CD14-positive monocyte (primary cell): Measurements from ENCODE around the gene ITGAL. TPM values are rescaled to one million over a fixed set of nuclear protein-coding genes. Genes with fewer than 3 reads are reported as not detected.

Experiments used
- DNase-seq, 3 donors: peaks; one replicate each; pipeline ENCODE4 v3.0.0-alpha.2; 2011 to 2022
- H2AFZ ChIP-seq: 2 replicates; pipeline ENCODE4 v1.6.0; 2012; ENCODE audit warnings: mild to moderate bottlenecking, low read depth, low read length, inconsistent platforms; ENCODE audit not compliant: insufficient read depth, poor library complexity, severe bottlenecking
- H3K27ac ChIP-seq, 2 donors: 1 replicate in 1 of 2; 2 replicates in 1 of 2; pipeline ENCODE4 v1.5.1; 2012 to 2013; ENCODE audit warnings: low read length in 2 of 2, control low read depth in 1 of 2, inconsistent platforms in 1 of 2, low read depth in 1 of 2, mild to moderate bottlenecking in 1 of 2
- H3K27me3 ChIP-seq, 2 donors: one replicate each; pipeline versions ENCODE4 v1.6.0 to v1.6.1; 2011 to 2013; ENCODE audit warnings: low read length in 2 of 2; ENCODE audit not compliant: control insufficient read depth in 2 of 2, insufficient read depth in 2 of 2
- H3K36me3 ChIP-seq, 2 donors: replicated peaks in 1 of 2; 1 replicate in 1 of 2; 2 replicates in 1 of 2; pipeline versions ENCODE4 v1.5.1 to v1.6.1; 2012 to 2013; ENCODE audit warnings: low read length in 2 of 2, control low read depth in 1 of 2, inconsistent platforms in 1 of 2, mild to moderate bottlenecking in 1 of 2; ENCODE audit not compliant: insufficient read depth in 2 of 2, control insufficient read depth in 1 of 2
- H3K4me1 ChIP-seq, 2 donors: 1 replicate in 1 of 2; 2 replicates in 1 of 2; pipeline versions ENCODE4 v1.5.1 to v1.6.1; 2012 to 2013; ENCODE audit warnings: low read length in 2 of 2, control low read depth in 1 of 2, inconsistent platforms in 1 of 2, mild to moderate bottlenecking in 1 of 2, moderate library complexity in 1 of 2; ENCODE audit not compliant: insufficient read depth in 2 of 2, control insufficient read depth in 1 of 2
- H3K4me2 ChIP-seq: replicated peaks from 2 replicates; pipeline ENCODE3; 2012; ENCODE audit warnings: low read length, moderate library complexity, mild to moderate bottlenecking; ENCODE audit not compliant: poor library complexity, severe bottlenecking; ENCODE audit errors: extremely low read depth
- H3K4me3 ChIP-seq, 3 experiments: fragments of 200-600 bp in 1 of 3; sonication (generic) in 1 of 3; replicated peaks in 1 of 3; 1 replicate in 2 of 3; 2 replicates in 1 of 3; pipeline ENCODE4 v1.5.1; 2011 to 2013; ENCODE audit warnings: low read length in 3 of 3, mild to moderate bottlenecking in 3 of 3, control low read depth in 2 of 3, low read depth in 2 of 3, inconsistent platforms in 1 of 3, moderate library complexity in 1 of 3
- H3K79me2 ChIP-seq: 2 replicates; pipeline ENCODE4 v1.6.0; 2012; ENCODE audit warnings: mild to moderate bottlenecking, control low read depth, inconsistent platforms, low read length, moderate library complexity; ENCODE audit not compliant: insufficient read depth
- H3K9ac ChIP-seq: 2 replicates; pipeline ENCODE4 v1.6.0; 2017; ENCODE audit warnings: low read length, mild to moderate bottlenecking; ENCODE audit not compliant: insufficient read depth, poor library complexity, severe bottlenecking
- H3K9me3 ChIP-seq, 2 donors: replicated peaks in 1 of 2; 1 replicate in 1 of 2; 2 replicates in 1 of 2; pipeline versions ENCODE4 v1.5.1 to v1.6.1; 2012 to 2013; ENCODE audit warnings: low read length in 2 of 2, control low read depth in 1 of 2; ENCODE audit not compliant: control insufficient read depth in 1 of 2, insufficient read depth in 1 of 2
- H4K20me1 ChIP-seq: 2 replicates; pipeline ENCODE4 v1.6.0; 2012; ENCODE audit warnings: mild to moderate bottlenecking, low read length, control low read depth, moderate library complexity; ENCODE audit not compliant: insufficient read depth
- H3K27ac Mint-ChIP-seq, 7 donors: one replicate each; pipeline ENCODE4 v1.8.0; 2020; ENCODE audit warnings: mild to moderate bottlenecking in 7 of 7, mixed read lengths in 7 of 7, moderate library complexity in 6 of 7, inconsistent platforms in 2 of 7
- H3K27me3 Mint-ChIP-seq, 3 donors: one replicate each; pipeline ENCODE4 v1.8.0; 2021 to 2022; ENCODE audit warnings: low read depth in 3 of 3, mild to moderate bottlenecking in 3 of 3, mixed read lengths in 3 of 3, moderate library complexity in 3 of 3, inconsistent platforms in 1 of 3
- H3K36me3 Mint-ChIP-seq, 2 donors: one replicate each; pipeline ENCODE4 v1.8.0; 2020; ENCODE audit warnings: mixed read lengths in 2 of 2, inconsistent platforms in 1 of 2, mild to moderate bottlenecking in 1 of 2
- H3K4me1 Mint-ChIP-seq: one replicate; pipeline ENCODE4 v1.8.0; 2020; ENCODE audit warnings: mild to moderate bottlenecking, mixed read lengths
- H3K4me3 Mint-ChIP-seq, 2 donors: one replicate each; pipeline ENCODE4 v1.8.0; 2020; ENCODE audit warnings: mild to moderate bottlenecking in 2 of 2, mixed read lengths in 2 of 2, moderate library complexity in 1 of 2
- H3K9me3 Mint-ChIP-seq, 7 donors: one replicate each; pipeline ENCODE4 v1.8.0; 2020 to 2022; ENCODE audit warnings: mixed read lengths in 7 of 7, mild to moderate bottlenecking in 6 of 7, moderate library complexity in 6 of 7, inconsistent platforms in 2 of 7
- WGBS: methylation state at CpG from one replicate; pipeline ENCODE4 v1.1.5; 2013; ENCODE audit warnings: missing lambda C conversion rate; ENCODE audit not compliant: insufficient coverage; 5-methylcytosine and 5-hydroxymethylcytosine counted together
- intact Hi-C, 2 donors: fragments of 100-400 bp; cut with micrococcal nuclease; formaldehyde crosslinking; loops; one replicate each; pipeline versions ENCODE4 v1.15.0 to v1.15.1; 2023
- polyA plus RNA-seq, 3 donors: library from polyadenylated mRNA; depleted of rRNA in 1 of 3; unstranded in 2 of 3; stranded (reverse) in 1 of 3; fragments of 300-500 nt in 2 of 3; fragments of >200 nt in 1 of 3; fragmentation: Illumina TruSeq in 2 of 3; gene quantifications; 1 replicate in 2 of 3; 2 replicates in 1 of 3; pipeline ENCODE4 v1.2.3, GENCODE V29; 2012 to 2021
- TF ChIP-seq, protein P1 (sequence below): fragments of 200-600 bp; IDR thresholded peaks from one replicate; pipeline ENCODE4 v1.8.0; 2022; ENCODE audit warnings: antibody characterized with exemption, mild to moderate bottlenecking

Gene ITGAL
- polyA plus RNA-seq, 3 donors = 56.8 to 474 (median 109) TPM

DNA sequence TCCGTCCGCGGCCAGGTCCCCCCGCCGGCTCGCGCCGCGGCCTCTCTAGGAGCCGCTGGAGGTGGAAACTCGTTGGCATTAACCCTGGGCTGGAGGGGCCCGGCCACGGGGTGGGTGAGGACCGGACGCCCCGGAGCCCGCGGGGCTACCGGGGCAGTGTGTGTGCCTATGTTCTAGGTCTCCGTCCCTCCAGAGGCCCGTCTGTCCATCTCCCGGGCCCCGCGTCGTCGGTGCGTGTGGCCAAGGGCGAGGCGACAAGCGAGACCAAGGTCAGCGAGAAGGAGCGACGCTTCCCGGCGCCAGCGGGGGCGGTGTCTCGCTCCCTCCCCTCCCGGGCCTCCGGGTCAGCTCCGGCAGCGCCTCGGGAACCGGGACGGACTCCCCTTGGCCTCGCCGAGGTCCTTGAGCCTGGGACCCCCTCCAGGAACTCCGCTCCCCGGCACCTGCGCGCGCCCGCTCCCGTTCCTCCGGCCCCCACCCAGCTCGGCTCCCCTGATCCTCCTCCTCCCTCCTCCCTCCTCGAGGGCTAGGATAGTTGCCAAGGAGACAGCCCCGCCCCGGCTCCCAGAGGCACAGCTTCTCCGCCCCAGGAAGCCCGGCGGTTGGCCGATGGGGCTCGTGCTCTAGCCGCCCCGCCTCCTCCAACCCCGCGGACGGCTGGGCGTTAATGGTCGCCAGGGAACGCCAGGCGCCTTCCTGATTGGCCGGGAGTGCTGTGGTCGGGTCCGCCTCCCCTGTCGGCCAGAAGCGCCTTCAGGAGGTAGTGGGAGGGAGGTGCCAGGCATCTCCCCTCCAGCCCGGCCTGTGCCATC lies 54.5 kb downstream of the ITGAL start:
- Histone ChIP-seq H4K20me1 (peaks cover 19% of the 10 kb centered on the region), H3K4me2 (peak overlapping the region; percentile 99), H3K9ac (peak overlapping the region; percentile 80), H3K4me3 (peak overlapping the region; percentile 59 to 93 (median 63)), H3K79me2 (peaks cover 4% of the 10 kb centered on the region), H2AFZ (peak overlapping the region; percentile 96), H3K27ac (peak overlapping the region; percentile 85 to 87), H3K36me3 (peaks cover 14 to 25% of the 10 kb centered on the region in 2 donors), H3K4me1 (peaks cover 28 to 39% of the 10 kb centered on the region in 2 donors), H3K27me3 (no peaks in the 10 kb centered on the region), H3K9me3 (no peaks in the 10 kb centered on the region)
- TF ChIP-seq, protein P1, sequence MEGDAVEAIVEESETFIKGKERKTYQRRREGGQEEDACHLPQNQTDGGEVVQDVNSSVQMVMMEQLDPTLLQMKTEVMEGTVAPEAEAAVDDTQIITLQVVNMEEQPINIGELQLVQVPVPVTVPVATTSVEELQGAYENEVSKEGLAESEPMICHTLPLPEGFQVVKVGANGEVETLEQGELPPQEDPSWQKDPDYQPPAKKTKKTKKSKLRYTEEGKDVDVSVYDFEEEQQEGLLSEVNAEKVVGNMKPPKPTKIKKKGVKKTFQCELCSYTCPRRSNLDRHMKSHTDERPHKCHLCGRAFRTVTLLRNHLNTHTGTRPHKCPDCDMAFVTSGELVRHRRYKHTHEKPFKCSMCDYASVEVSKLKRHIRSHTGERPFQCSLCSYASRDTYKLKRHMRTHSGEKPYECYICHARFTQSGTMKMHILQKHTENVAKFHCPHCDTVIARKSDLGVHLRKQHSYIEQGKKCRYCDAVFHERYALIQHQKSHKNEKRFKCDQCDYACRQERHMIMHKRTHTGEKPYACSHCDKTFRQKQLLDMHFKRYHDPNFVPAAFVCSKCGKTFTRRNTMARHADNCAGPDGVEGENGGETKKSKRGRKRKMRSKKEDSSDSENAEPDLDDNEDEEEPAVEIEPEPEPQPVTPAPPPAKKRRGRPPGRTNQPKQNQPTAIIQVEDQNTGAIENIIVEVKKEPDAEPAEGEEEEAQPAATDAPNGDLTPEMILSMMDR = peak; percentile 49
- H3K4me3 Mint-ChIP-seq = peak overlapping the region; percentile 84 to 92
- intact Hi-C loops = loop anchor here (1.0 to 5.0 kb wide), 6 partner anchors 8 to 85 kb away; partner anchors contain the start of genes ZNF785 (in 2 of the 2), SEPHS2 (in 1 of the 2), ZNF689 (in 1 of the 2) and ZNF764 (in 1 of the 2)
- H3K9me3 Mint-ChIP-seq = peaks cover 0 to 2% (median 0%) of the 10 kb centered on the region in 7 donors
- peak overlapping the region; percentile 92 to 97 (median 97) for H3K27ac Mint-ChIP-seq
- H3K36me3 Mint-ChIP-seq = peaks cover 20 to 26% of the 10 kb centered on the region in 2 donors
- 0% methylated on average over 67 of the region's 79 CpGs for WGBS
- peaks cover 0 to 4% (median 3%) of the 10 kb centered on the region in 3 donors for H3K27me3 Mint-ChIP-seq
- peaks cover 29% of the 10 kb centered on the region for H3K4me1 Mint-ChIP-seq
- DNase-seq = peak; percentile 93 to 96 (median 95)

DNA sequence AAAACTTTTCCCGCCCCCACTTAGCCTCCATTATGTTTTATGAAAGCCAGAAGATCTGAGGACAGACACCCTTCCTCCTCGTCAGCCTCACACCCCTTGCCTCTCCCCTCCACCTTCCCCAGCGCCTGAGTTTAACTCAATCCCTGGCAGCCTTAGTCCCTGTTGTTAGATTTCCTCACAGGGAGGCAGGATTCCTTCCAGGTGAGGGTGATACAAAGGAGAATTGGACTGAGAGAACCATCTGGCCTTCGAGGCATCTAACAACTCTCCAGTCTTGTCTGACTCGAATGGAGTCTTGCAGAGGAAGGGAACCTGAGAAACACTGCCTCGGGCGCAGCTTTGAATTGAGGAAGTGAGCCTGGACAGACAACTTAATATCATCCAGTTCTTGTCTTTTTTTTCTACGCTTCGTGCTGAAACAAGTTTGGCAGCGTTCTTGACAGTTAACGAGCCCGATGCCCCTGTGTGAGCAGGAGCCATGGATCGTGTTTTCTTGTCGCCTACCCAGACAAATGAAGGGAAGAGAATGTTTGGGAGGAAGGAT lies 55.2 kb downstream of the ITGAL start:
- H3K27ac Mint-ChIP-seq = peak overlapping the region; percentile 92 to 97 (median 97)
- peak overlapping the region; percentile 99 for H3K4me2 ChIP-seq
- H2AFZ ChIP-seq = peak overlapping the region; percentile 96
- H3K4me1 Mint-ChIP-seq = peaks cover 29% of the 10 kb centered on the region
- intact Hi-C loops = loop anchor here (1.0 to 5.0 kb wide), 6 partner anchors 8 to 85 kb away; partner anchors contain the start of genes ZNF785 (in 2 of the 2), SEPHS2 (in 1 of the 2), ZNF689 (in 1 of the 2) and ZNF764 (in 1 of the 2)
- TF ChIP-seq, protein P1 = no peak
- peaks cover 18 to 27% of the 10 kb centered on the region in 2 donors for H3K36me3 ChIP-seq
- H3K36me3 Mint-ChIP-seq = peaks cover 15 to 29% of the 10 kb centered on the region in 2 donors
- DNase-seq = peak; percentile 59 to 75 (median 74)
- peaks cover 0 to 2% (median 0%) of the 10 kb centered on the region in 7 donors for H3K9me3 Mint-ChIP-seq
- no peaks in the 10 kb centered on the region for H3K9me3 ChIP-seq
- H4K20me1 ChIP-seq = peaks cover 12% of the 10 kb centered on the region
- H3K4me1 ChIP-seq = peaks cover 28 to 39% of the 10 kb centered on the region in 2 donors
- peak overlapping the region; percentile 85 to 87 for H3K27ac ChIP-seq
- H3K79me2 ChIP-seq = peaks cover 7% of the 10 kb centered on the region
- peak overlapping the region; percentile 84 to 92 for H3K4me3 Mint-ChIP-seq
- peaks cover 0 to 4% (median 3%) of the 10 kb centered on the region in 3 donors for H3K27me3 Mint-ChIP-seq
- H3K9ac ChIP-seq = peak overlapping the region; percentile 55
- peak overlapping the region; percentile 35 to 93 (median 63) for H3K4me3 ChIP-seq
- 0% methylated on average over 10 of the region's 14 CpGs for WGBS
- H3K27me3 ChIP-seq = no peaks in the 10 kb centered on the region
